ENCODE results near the gene SLC12A5. TPM values are rescaled to one million over a fixed set of nuclear protein-coding genes. Genes with fewer than 3 reads are reported as not detected.

SLC12A5 gene
- polyA plus RNA-seq, 1 donor = 1.3 TPM

Other genes starting within 250 kb of the SLC12A5 start
- gene WFDC3, start 237.3 kb upstream of the SLC12A5 start, polyA plus RNA-seq (ENCODE audit: insufficient read length) = 0.92 TPM
- 50.5 TPM for gene DNTTIP1, start 237.3 kb upstream of the SLC12A5 start, polyA plus RNA-seq (ENCODE audit: insufficient read length)
- gene UBE2C, start 216.6 kb upstream of the SLC12A5 start, polyA plus RNA-seq (ENCODE audit: insufficient read length) = 26.2 TPM
- 9,031 TPM for gene TNNC2, start 201.9 kb upstream of the SLC12A5 start, polyA plus RNA-seq (ENCODE audit: insufficient read length)
- gene SNX21, start 195.4 kb upstream of the SLC12A5 start, polyA plus RNA-seq (ENCODE audit: insufficient read length) = 34.7 TPM
- 19.9 TPM for gene ACOT8, start 171.8 kb upstream of the SLC12A5 start, polyA plus RNA-seq (ENCODE audit: insufficient read length)
- gene ZSWIM3, start 171.6 kb upstream of the SLC12A5 start, polyA plus RNA-seq (ENCODE audit: insufficient read length) = 4.2 TPM
- gene ZSWIM1, start 148.0 kb upstream of the SLC12A5 start, polyA plus RNA-seq (ENCODE audit: insufficient read length) = 11.9 TPM
- gene SPATA25, start 141.6 kb upstream of the SLC12A5 start, polyA plus RNA-seq (ENCODE audit: insufficient read length) = 9.2 TPM
- 24.5 TPM for gene NEURL2, start 138.0 kb upstream of the SLC12A5 start, polyA plus RNA-seq (ENCODE audit: insufficient read length)
- gene CTSA, start 137.9 kb upstream of the SLC12A5 start, polyA plus RNA-seq (ENCODE audit: insufficient read length) = 68.0 TPM
- 26.2 TPM for gene PLTP, start 117.1 kb upstream of the SLC12A5 start, polyA plus RNA-seq (ENCODE audit: insufficient read length)
- gene PCIF1, start 94.5 kb upstream of the SLC12A5 start, polyA plus RNA-seq (ENCODE audit: insufficient read length) = 26.4 TPM
- gene ZNF335, start 57.0 kb upstream of the SLC12A5 start, polyA plus RNA-seq (ENCODE audit: insufficient read length) = 12.0 TPM
- 0.25 TPM for gene MMP9, start 20.3 kb upstream of the SLC12A5 start, polyA plus RNA-seq (ENCODE audit: insufficient read length)
- 36.6 TPM for gene NCOA5, start 60.7 kb downstream of the SLC12A5 start, polyA plus RNA-seq (ENCODE audit: insufficient read length)
- 7.4 TPM for gene CD40, start 89.1 kb downstream of the SLC12A5 start, polyA plus RNA-seq (ENCODE audit: insufficient read length)

Measured in hindlimb muscle (tissue), 1 donor.